Measurements from ENCODE around the gene MTA1. TPM values are rescaled to one million over a fixed set of nuclear protein-coding genes. Genes with fewer than 3 reads are reported as not detected.

The MTA1 gene
- polyA plus RNA-seq, 4 donors = 28.4 to 98.9 (median 51.9) TPM

DNA sequence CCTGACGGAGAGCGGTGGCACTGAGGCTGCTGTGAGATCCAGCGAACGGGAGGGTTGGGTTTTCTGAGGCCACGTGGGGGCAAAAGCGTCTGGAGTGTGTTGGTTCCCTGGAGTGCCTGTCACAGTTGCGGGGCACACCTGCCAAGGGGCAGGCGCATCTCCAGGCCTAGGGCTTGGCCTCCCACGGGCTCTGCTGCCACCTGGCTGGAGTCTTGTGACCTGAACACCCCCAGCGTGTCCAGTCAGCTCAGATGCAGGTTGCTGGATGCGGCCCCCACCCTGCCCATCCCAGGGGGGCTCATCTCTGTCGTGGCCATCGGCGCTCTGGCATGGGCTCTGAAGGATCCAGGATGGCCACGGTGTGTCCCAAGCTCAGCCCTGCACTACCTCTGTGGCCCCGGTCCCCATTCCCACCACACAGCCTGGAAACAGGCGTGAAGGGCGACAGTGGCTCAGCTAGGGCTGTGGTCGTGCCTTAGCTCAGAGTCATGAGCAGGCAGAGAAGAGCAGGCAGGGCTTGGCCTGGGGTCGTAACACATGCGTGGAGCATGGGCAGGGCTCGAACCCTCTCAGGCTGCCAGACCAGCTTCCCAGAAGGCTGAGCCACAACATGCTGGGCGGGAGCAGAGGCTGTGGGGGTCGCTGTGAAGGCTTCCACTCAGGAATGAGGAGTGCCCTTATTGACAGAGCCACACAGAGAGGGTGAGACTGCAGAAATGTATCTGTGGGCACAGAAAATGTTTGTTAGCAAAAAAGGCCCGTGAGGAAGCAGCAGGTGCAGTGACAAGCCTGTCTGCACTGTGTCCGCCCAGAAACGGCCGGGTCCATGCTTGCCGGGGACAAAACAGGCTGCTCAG, 31.5 kb downstream of the MTA1 start:
- no peak for DNase-seq
- Histone ChIP-seq H3K27ac (ENCODE audit: low read depth in 1 of 3, low read length in 2 of 3) (no peak overlapping the region), H3K4me3 (ENCODE audit: low read depth in 1 of 3, low read length in 3 of 3) (no peak overlapping the region), H3K27me3 (ENCODE audit: control insufficient read depth in 3 of 3, insufficient read depth in 3 of 3, low read length in 3 of 3) (no peaks in the 10 kb centered on the region), H3K4me1 (ENCODE audit: control insufficient read depth in 3 of 3, insufficient read depth in 2 of 3, low read depth in 1 of 3, low read length in 2 of 3) (peaks cover 0 to 13% (median 0%) of the 10 kb centered on the region in 3 donors), H3K9me3 (ENCODE audit: control insufficient read depth in 2 of 2, insufficient read depth in 1 of 2, low read depth in 1 of 2, low read length in 1 of 2) (no peaks in the 10 kb centered on the region), H3K36me3 (ENCODE audit: control insufficient read depth in 3 of 3, insufficient read depth in 2 of 3, low read depth in 1 of 3, low read length in 3 of 3) (peaks cover 0 to 83% (median 2%) of the 10 kb centered on the region in 3 donors)
- 89 to 94% (median 92%) methylated on average over 29 of the region's 29 CpGs for whole genome bisulfite sequencing, 3 donors
- no peak for FAIRE-seq

DNA sequence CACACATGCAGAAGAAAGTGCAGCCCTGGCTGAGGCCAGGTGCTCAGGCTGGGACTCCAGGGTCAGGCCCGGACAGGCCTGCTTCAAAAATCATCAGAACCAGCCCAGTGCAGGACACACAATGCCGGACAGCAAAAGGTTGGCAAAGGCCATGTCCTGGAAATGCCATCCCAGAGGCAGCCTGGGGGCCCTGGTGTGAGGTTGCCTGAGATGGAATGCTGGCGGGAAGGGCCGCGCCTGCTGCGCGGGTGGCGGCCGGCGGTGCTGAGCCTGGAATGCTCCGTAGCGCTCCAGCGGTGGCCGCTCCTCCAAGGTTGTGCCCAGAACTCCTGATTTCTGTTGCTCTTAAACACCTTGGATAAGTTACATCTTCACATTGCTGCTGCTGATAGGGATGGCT, 33.3 kb downstream of the MTA1 start:
- H3K27ac ChIP-seq (ENCODE audit: low read depth in 1 of 3, low read length in 2 of 3) = no peak overlapping the region
- FAIRE-seq = no peak

GRCh38 chr14:105453847-105454246, 34.2 kb downstream of the MTA1 start:
- H3K9me3 ChIP-seq (ENCODE audit: control insufficient read depth in 2 of 2, insufficient read depth in 1 of 2, low read depth in 1 of 2, low read length in 1 of 2) = no peaks in the 10 kb centered on the region
- 89 to 95% (median 90%) methylated on average over 14 of the region's 14 CpGs for WGBS, 3 donors
- peaks cover 2 to 89% (median 4%) of the 10 kb centered on the region in 3 donors for H3K36me3 ChIP-seq (ENCODE audit: control insufficient read depth in 3 of 3, insufficient read depth in 2 of 3, low read depth in 1 of 3, low read length in 3 of 3)
- peaks cover 0 to 12% (median 0%) of the 10 kb centered on the region in 3 donors for H3K4me1 ChIP-seq (ENCODE audit: control insufficient read depth in 3 of 3, insufficient read depth in 2 of 3, low read depth in 1 of 3, low read length in 2 of 3)
- no peaks in the 10 kb centered on the region for H3K27me3 ChIP-seq (ENCODE audit: control insufficient read depth in 3 of 3, insufficient read depth in 3 of 3, low read length in 3 of 3)
- no peak overlapping the region for H3K27ac ChIP-seq (ENCODE audit: low read depth in 1 of 3, low read length in 2 of 3)
- no peak for DNase-seq
- H3K4me3 ChIP-seq (ENCODE audit: low read depth in 1 of 3, low read length in 3 of 3) = no peak overlapping the region
- no peak for FAIRE-seq

More for the DNA sequence above, 33.3 kb downstream of the MTA1 start:
- Histone ChIP-seq H3K9me3 (ENCODE audit: control insufficient read depth in 2 of 2, insufficient read depth in 1 of 2, low read depth in 1 of 2, low read length in 1 of 2) (no peaks in the 10 kb centered on the region), H3K27me3 (ENCODE audit: control insufficient read depth in 3 of 3, insufficient read depth in 3 of 3, low read length in 3 of 3) (no peaks in the 10 kb centered on the region), H3K4me1 (ENCODE audit: control insufficient read depth in 3 of 3, insufficient read depth in 2 of 3, low read depth in 1 of 3, low read length in 2 of 3) (peaks cover 0 to 12% (median 0%) of the 10 kb centered on the region in 3 donors), H3K36me3 (ENCODE audit: control insufficient read depth in 3 of 3, insufficient read depth in 2 of 3, low read depth in 1 of 3, low read length in 3 of 3) (peaks cover under 1 to 85% (median 2%) of the 10 kb centered on the region in 3 donors), H3K4me3 (ENCODE audit: low read depth in 1 of 3, low read length in 3 of 3) (no peak overlapping the region)
- WGBS, 3 donors = 91 to 92% (median 91%) methylated on average over 14 of the region's 14 CpGs
- DNase-seq = no peak

DNA sequence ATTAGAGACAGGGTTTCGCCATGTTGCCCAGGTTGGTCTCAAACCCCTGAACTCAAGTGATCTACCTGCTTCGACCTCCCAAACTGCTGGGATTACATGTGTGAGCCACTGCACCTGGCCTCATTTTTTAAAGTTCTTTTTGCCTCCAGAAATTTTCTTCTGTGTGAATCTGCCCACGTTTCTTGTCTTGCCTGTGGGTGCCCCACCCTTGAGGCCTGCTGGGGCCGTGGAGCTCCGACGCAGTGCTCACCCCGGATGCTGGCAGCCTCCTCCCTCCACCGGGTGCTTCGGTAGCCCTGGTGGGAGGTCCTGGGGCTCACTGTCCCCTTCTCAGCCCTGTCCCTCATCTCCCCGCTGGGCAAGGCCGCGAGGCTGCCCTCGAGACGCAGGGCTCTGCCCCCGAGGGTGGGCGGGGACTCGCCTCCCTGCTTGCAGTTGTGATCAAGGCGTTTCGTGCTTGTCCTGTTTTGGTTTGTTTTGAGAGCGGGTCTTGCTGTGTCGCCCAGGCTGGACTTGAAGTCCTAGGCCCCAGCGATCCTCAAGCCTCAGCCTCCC, 35.5 kb downstream of the MTA1 start:
- H3K4me3 ChIP-seq (ENCODE audit: low read depth in 1 of 3, low read length in 3 of 3) = no peak overlapping the region
- 92% methylated on average over 22 of the region's 22 CpGs for WGBS, 3 donors
- no peaks in the 10 kb centered on the region for H3K9me3 ChIP-seq (ENCODE audit: control insufficient read depth in 2 of 2, insufficient read depth in 1 of 2, low read depth in 1 of 2, low read length in 1 of 2)
- H3K27me3 ChIP-seq (ENCODE audit: control insufficient read depth in 3 of 3, insufficient read depth in 3 of 3, low read length in 3 of 3) = no peaks in the 10 kb centered on the region
- H3K36me3 ChIP-seq (ENCODE audit: control insufficient read depth in 3 of 3, insufficient read depth in 2 of 3, low read depth in 1 of 3, low read length in 3 of 3) = peaks cover 2 to 81% (median 4%) of the 10 kb centered on the region in 3 donors
- peak overlapping the region in 1 of 3 donors; percentile 48 for H3K27ac ChIP-seq (ENCODE audit: low read depth in 1 of 3, low read length in 2 of 3)
- DNase-seq (no peak), FAIRE-seq (no peak)
- H3K4me1 ChIP-seq (ENCODE audit: control insufficient read depth in 3 of 3, insufficient read depth in 2 of 3, low read depth in 1 of 3, low read length in 2 of 3) = peaks cover 0 to 12% (median 0%) of the 10 kb centered on the region in 3 donors

- 82 to 87% (median 83%) methylated on average over 22 of the region's 22 CpGs for WGBS, 3 donors
Measured at GRCh38 chr14:105455766-105456660, 36.4 kb downstream of the MTA1 start.

GRCh38 chr14:105456736-105457617, 37.4 kb downstream of the MTA1 start:
- FAIRE-seq = no peak
- no peak for DNase-seq
- Histone ChIP-seq H3K27ac (ENCODE audit: low read depth in 1 of 3, low read length in 2 of 3) (no peak overlapping the region), H3K36me3 (ENCODE audit: control insufficient read depth in 3 of 3, insufficient read depth in 2 of 3, low read depth in 1 of 3, low read length in 3 of 3) (peaks cover 4 to 83% (median 5%) of the 10 kb centered on the region in 3 donors), H3K27me3 (ENCODE audit: control insufficient read depth in 3 of 3, insufficient read depth in 3 of 3, low read length in 3 of 3) (no peaks in the 10 kb centered on the region), H3K4me3 (ENCODE audit: low read depth in 1 of 3, low read length in 3 of 3) (no peak overlapping the region), H3K9me3 (ENCODE audit: control insufficient read depth in 2 of 2, insufficient read depth in 1 of 2, low read depth in 1 of 2, low read length in 1 of 2) (no peaks in the 10 kb centered on the region), H3K4me1 (ENCODE audit: control insufficient read depth in 3 of 3, insufficient read depth in 2 of 3, low read depth in 1 of 3, low read length in 2 of 3) (peaks cover 0 to 12% (median 0%) of the 10 kb centered on the region in 3 donors)
- WGBS, 3 donors = 89 to 94% (median 90%) methylated on average over 22 of the region's 22 CpGs

More at GRCh38 chr14:105455766-105456660, 36.4 kb downstream of the MTA1 start:
- FAIRE-seq (no peak), DNase-seq (peak; percentile 57 to 75)
- Histone ChIP-seq H3K4me3 (ENCODE audit: low read depth in 1 of 3, low read length in 3 of 3) (no peak overlapping the region), H3K36me3 (ENCODE audit: control insufficient read depth in 3 of 3, insufficient read depth in 2 of 3, low read depth in 1 of 3, low read length in 3 of 3) (peaks cover 4 to 81% (median 5%) of the 10 kb centered on the region in 3 donors), H3K27ac (ENCODE audit: low read depth in 1 of 3, low read length in 2 of 3) (peak overlapping the region in 2 of 3 donors; percentile 34 to 48), H3K27me3 (ENCODE audit: control insufficient read depth in 3 of 3, insufficient read depth in 3 of 3, low read length in 3 of 3) (no peaks in the 10 kb centered on the region), H3K4me1 (ENCODE audit: control insufficient read depth in 3 of 3, insufficient read depth in 2 of 3, low read depth in 1 of 3, low read length in 2 of 3) (peaks cover 0 to 12% (median 0%) of the 10 kb centered on the region in 3 donors), H3K9me3 (ENCODE audit: control insufficient read depth in 2 of 2, insufficient read depth in 1 of 2, low read depth in 1 of 2, low read length in 1 of 2) (no peaks in the 10 kb centered on the region)

GRCh38 chr14:105458010-105458409, 38.4 kb downstream of the MTA1 start:
- Histone ChIP-seq H3K4me3 (ENCODE audit: low read depth in 1 of 3, low read length in 3 of 3) (no peak overlapping the region), H3K27ac (ENCODE audit: low read depth in 1 of 3, low read length in 2 of 3) (no peak overlapping the region), H3K27me3 (ENCODE audit: control insufficient read depth in 3 of 3, insufficient read depth in 3 of 3, low read length in 3 of 3) (no peaks in the 10 kb centered on the region), H3K36me3 (ENCODE audit: control insufficient read depth in 3 of 3, insufficient read depth in 2 of 3, low read depth in 1 of 3, low read length in 3 of 3) (peaks cover 4 to 80% (median 5%) of the 10 kb centered on the region in 3 donors), H3K4me1 (ENCODE audit: control insufficient read depth in 3 of 3, insufficient read depth in 2 of 3, low read depth in 1 of 3, low read length in 2 of 3) (peaks cover 0 to 12% (median 0%) of the 10 kb centered on the region in 3 donors), H3K9me3 (ENCODE audit: control insufficient read depth in 2 of 2, insufficient read depth in 1 of 2, low read depth in 1 of 2, low read length in 1 of 2) (no peaks in the 10 kb centered on the region)
- WGBS, 3 donors = 87 to 95% (median 88%) methylated on average over 15 to 18 of the region's 18 CpGs
- FAIRE-seq (no peak), DNase-seq (no peak)
